A549 treated with AZD9567 at 1 μM for 4 hours (cell line): ENCODE data around the gene SLC25A31. TPM values are rescaled to one million over a fixed set of nuclear protein-coding genes. Genes with fewer than 3 reads are reported as not detected.

Experiments
- total RNA-seq: library from RNA; stranded (reverse); fragments of 200-300 nt; extraction: Qiagen RNA extraction; gene quantifications from 5 replicates; pipeline ENCODE4 v1.2.3, GENCODE V29; 2022; ENCODE audit not compliant: insufficient read depth

SLC25A31 gene
- total RNA-seq = not detected in 5 replicates

DNA sequence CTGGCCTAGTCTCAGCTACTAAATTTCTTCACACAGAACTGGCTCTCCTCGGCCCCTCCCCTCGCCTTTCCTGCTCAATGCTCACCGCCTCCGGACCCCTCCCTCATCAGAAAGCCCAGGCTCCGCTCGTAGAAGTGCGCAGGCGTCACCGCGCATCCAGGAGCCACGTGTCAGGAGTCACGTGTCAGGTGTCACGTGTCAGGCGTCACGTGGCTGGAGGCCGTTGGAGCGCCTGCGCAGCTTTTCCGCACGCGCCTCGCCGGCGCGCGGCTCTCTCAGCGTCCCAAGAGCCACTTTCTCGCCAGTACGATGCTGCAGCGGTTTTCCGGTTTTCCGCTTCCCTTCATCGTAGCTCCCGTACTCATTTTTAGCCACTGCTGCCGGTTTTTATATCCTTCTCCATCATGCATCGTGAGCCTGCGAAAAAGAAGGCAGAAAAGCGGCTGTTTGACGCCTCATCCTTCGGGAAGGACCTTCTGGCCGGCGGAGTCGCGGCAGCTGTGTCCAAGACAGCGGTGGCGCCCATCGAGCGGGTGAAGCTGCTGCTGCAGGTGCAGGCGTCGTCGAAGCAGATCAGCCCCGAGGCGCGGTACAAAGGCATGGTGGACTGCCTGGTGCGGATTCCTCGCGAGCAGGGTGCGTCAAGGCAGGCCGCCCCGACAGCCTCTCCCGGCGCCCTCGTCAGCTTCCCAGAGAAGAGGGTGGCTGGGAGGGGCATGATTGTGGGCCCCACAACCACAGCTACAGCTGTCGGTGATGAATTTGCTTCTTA, at the start of gene SLC25A31:
Gene SLC25A31, plus strand, starts transcription at position 259 of the 772 bp plus-strand sequence. Its CDS starts 146 bp downstream, at position 405.

DNA sequence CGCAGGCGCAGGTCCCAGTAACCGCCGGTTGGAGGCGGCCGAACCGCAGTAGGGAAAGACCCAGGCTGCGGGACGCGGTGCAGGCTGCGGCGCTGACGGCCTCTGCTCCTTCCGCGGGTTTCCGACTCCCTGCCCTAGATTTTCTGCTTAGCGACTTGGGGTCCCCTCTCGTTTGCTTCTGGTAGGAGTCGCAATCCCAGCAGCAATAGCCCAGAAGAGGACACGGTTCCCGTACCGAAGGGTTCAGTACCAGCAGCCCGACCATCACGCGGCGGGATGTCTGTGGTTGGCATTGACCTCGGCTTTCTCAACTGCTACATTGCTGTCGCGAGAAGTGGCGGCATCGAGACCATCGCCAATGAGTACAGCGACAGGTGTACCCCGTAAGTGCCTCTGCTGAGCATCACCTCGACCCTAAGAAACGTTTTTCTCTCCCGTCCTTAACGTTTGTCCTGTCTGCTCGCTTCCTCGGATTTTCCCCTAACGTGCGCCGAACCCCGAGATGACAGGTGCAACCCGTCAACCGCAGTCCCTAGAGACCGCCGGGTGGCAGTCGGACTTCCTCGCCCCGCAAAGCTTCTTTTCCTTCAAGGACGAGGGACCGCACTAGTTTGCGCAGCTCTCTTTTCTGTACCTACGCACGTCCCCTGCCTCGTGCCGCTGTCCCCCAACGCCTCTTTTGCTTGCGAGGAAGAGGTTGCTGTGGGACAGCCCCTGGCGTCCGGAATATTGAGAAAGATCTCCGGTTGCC, 52.2 kb downstream of the SLC25A31 start, which contains the start of gene HSPA4L:
Gene HSPA4L, plus strand, starts transcription at position 48 of the 751 bp plus-strand sequence. Its CDS starts 229 bp downstream, at position 277.

Other genes with a start within 250 kb of the SLC25A31 start
- 0.66 to 1.6 TPM (median 1.2 TPM) in 5 replicates for gene INTU, start 97.4 kb upstream of the SLC25A31 start, total RNA-seq
- 6.6 to 11.2 TPM (median 6.9 TPM) in 5 replicates for gene HSPA4L, start 51.9 kb downstream of the SLC25A31 start, total RNA-seq
- gene PLK4, start 150.5 kb downstream of the SLC25A31 start, total RNA-seq = 12.8 to 30.9 TPM (median 15.5 TPM) in 5 replicates
- 6.6 to 15.4 TPM (median 13.0 TPM) in 5 replicates for gene MFSD8, start 234.8 kb downstream of the SLC25A31 start, total RNA-seq
- gene ABHD18, start 235.0 kb downstream of the SLC25A31 start, total RNA-seq = 3.1 to 3.9 TPM (median 3.5 TPM) in 5 replicates